GM19025 (cell line): Measurements from ENCODE around the gene UNC13D.
"Not testable (repeated sequence)": the region's sequence is repeated elsewhere in the genome, so short reads cannot be mapped to it uniquely, and the experiment has no call there.

Experiments
- ATAC-seq: cut with Tn5 transposase; IDR thresholded peaks from one replicate; pipeline ENCODE4 v1.9.1; 2021; ENCODE audit warnings: mild to moderate bottlenecking, low read depth, moderate library complexity; ENCODE audit not compliant: unreplicated experiment

The UNC13D gene

GRCh38 chr17:75822119-75822799 is 21.9 kb downstream of the UNC13D start:
- no peak for ATAC-seq

DNA sequence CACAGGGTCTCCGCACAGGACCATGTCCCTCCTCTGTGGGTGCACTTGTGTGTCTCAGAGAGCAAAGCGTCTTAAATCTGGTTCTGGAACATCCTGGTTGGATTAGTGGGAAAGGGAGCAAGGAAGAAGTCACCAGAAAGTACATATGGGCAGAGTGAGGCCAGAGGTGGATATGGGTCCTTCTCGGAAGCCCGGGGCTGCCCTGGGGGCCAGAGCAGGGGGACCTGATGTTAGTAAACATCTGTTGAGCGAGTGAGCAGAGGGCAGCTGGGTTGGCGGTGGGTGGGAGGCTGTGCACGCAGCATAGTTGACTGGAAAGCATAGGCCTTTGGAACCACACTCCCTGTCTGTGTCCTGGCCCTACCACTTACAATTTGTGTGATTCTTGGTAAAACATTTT is 22.7 kb downstream of the UNC13D start:
- ATAC-seq: no peak

GRCh38 chr17:75820094-75821080 is 23.8 kb downstream of the UNC13D start:
- no peak for ATAC-seq

DNA sequence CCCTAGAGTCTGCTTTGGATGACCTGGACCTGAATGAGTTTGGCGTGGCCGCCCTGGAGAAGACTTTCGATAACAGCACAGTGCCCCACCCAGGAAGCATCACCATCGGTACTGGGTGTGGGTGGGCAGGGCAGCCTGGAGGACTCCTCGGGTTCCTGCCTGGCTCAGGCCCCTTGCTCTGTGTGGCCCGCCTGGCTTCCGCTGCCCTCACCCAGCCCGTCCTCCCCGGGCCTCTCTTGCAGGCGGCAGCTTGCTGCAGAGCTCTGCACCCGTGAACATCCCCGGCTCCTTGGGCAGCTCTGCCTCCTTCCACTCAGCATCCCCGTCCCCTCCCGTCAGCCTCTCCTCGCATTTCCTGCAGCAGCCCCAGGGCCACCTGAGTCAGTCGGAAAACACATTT is 24.5 kb downstream of the UNC13D start:
- no peak for ATAC-seq

- ATAC-seq: no peak
Observed at GRCh38 chr17:75819116-75819515, 25.1 kb downstream of the UNC13D start.

- ATAC-seq: no peak
Observed at GRCh38 chr17:75818326-75818885, 25.8 kb downstream of the UNC13D start.

GRCh38 chr17:75817571-75817970 is 26.6 kb downstream of the UNC13D start:
- ATAC-seq: no peak

DNA sequence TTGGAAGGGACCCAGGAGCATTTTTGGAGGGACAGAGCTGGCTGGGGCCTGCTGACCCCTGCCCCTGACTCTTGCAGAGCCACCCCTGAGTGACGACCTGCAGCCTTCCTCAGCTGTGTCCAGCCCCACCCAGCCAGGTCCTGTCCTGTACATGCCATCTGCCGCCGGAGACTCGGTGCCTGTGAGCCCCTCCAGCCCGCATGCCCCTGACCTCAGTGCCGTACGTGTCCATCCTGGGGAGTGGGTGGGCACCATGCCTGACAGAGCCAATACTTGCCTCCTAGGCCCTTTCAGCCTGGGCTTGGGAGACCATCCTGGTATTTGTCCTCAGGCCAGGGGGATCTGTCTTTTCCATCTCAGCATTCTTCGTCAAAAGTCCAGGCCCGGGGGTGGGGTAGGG is 27.5 kb downstream of the UNC13D start:
- ATAC-seq: no peak

DNA sequence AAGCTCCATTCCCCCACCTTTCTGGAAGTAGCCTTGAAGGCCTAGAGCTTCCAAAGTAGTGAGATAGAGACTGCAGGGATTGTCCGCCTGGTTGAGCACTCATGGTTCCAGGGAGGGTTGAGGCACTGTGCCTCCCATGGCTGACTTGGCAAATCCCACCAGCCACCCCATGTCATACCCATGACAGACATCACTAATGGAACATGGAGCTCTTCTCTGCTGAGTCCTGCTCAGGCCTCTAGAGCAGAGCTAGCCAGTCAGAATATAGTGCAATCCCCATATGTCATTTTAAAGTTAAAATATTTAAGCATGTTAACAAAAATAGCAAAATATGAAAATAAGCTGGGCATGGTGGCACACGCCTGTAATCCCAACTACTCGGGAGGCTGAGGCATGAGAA is 28.8 kb downstream of the UNC13D start:
- no peak for ATAC-seq

DNA sequence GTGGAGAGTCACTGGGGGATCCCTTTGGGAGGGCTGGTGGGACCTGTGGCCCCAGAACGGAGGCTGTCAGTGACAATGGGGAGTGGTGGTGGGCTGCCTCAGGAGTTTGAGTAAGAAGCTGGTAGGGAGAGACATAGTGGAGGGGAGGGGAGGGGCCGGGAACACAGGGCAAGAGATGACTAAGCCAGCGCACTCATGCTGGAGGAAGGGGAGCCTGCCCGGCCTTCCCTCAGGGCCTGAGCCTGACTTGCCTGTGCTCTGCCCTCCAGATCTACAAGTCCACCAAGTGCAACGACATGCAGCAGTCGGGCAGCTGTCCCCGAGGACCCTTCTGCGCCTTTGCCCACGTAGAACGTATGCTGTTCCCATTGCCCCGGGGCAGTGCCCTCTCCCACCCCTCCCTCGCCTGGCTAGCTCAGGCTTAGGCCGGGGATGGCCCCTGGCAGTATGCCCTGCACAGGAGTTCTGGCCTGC is 29.3 kb downstream of the UNC13D start:
- no peak for ATAC-seq

GRCh38 chr17:75814021-75814395 is 30.2 kb downstream of the UNC13D start:
- ATAC-seq: no peak

DNA sequence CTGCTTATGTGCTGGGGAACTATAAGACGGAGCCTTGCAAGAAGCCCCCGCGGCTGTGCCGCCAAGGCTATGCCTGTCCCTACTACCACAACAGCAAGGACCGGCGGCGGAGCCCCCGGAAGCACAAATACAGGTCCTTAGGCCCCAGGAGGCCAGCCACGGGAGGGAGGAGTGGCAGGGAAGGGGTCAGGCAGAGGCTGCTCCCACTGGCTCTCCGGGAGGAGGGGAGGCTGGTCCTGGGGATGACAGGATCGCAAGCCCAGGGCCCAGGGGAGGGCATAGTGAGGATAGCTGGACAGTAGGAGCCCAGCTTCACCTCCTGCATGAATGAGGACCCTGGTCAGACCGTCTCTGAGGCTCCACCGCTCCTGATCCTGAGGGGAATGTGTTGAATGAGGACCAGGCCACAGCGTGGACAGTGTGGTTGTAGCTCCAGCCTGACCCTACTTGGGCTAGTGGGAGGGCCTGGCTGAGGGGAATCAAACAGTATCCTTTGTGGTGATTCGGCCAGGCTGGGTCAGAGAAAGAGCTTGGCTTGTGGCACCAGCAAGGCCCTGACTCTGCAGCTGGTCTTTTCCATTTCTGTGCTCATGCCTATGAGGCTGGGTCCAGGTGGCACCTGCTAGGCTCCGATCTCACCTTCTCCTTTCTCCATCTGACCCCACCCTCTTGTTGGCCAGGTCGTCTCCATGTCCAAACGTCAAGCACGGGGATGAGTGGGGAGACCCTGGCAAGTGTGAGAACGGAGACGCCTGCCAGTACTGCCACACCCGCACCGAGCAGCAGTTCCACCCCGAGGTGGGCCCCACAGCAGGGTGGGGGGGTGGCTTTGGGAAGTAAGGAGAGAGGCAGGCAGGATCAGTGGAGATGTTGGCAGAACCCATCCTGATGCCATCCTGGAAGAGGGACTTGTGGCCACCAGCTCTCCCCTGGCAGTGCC is 30.9 kb downstream of the UNC13D start:
- ATAC-seq: no peak

DNA sequence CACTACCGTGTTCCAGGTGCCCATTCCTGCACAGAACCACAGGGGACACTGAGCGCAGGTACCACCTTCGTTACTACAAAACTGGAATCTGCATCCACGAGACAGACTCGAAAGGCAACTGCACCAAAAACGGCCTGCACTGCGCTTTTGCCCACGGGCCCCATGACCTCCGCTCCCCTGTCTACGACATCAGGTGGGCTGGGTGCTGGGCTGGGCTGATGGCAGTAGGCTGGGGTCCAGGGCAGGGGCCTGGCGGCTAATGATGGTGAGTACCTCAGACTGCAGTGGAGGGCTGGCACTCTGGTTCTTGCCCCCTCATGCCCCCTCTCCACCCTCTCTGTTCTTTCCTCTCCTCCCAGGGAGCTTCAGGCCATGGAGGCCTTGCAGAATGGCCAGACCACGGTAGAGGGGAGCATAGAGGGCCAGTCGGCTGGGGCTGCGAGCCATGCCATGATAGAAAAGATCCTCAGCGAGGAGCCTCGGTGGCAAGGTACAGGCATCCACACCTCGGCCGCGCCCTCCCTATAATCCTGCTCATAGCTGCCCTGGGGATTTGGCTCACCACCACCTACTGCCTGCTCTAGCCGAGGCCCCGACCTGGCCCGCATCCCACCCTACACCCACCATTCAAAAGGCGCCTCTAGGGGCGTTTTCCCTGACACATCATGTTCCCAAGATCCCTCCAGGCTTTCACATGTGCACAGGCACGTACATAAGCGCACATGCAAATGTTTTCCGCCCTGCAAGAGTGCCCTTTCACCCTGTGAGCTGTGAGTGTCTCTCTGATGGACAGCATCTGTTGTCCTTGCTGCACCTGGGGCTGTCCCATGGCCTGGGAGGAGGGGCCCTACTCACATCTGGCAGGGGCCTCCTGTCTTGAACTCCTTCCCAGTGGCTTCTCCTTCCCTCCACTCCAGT is 31.8 kb downstream of the UNC13D start:
- no peak for ATAC-seq

DNA sequence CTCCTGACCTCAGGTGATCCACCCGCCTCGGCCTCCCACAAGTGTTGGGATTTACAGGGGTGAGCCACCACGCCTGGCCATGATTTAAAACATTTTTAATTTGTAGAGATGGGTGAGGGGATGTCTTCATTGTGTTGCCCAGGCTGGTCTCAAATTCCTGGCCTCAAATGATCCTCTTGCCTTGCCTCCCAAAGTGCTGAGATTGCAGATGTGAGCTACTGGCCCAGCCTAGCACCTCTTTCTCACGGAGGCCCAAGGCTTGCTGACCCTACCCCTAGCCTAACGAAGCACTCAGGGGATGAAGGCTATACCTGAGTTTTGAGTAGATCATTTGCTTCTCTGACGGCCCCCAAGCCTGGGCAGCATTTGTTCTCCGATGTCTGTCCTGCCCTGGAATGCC is 33.0 kb downstream of the UNC13D start:
- ATAC-seq: no peak

DNA sequence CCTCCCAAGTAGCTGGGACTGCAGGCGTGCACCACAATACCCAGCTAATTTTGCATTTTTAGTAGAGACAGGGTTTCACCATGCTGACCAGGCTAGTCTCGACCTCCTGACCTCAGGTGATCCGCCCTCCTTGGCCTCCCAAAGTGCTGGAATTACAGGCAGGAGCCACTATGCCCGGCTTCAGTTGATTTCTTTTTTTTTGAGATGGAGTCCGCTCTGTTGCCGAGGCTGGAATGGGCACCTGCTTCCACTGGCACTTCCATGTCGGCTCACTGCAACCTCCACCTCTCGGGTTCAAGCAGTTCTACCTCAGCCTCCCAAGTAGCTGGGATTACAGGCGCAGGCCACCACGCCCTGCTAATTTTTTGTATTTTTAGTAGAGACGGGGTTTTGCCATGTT is 33.4 kb downstream of the UNC13D start:
- not testable (repeated sequence) for ATAC-seq

GRCh38 chr17:75810216-75810615 is 34.0 kb downstream of the UNC13D start:
- no peak for ATAC-seq

DNA sequence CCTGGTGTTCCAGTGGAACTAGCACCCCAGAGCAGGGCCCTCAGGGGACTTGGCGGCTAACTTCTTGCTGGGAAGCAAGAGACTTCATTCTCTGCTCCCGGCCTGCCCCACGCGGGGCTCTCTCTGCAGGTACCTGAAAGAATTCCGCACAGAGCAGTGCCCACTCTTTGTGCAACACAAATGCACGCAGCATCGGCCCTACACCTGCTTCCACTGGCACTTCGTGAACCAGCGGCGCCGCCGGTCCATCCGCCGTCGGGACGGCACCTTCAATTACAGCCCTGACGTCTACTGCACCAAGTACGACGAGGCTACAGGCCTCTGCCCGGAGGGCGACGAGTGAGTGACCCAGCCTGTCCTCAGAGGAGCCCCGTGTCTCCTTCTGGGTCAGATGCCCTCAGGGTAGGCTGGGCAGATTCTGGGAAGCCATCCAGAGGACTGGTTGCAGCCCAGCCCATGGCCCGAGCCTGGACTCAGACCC is 34.5 kb downstream of the UNC13D start:
- no peak for ATAC-seq

DNA sequence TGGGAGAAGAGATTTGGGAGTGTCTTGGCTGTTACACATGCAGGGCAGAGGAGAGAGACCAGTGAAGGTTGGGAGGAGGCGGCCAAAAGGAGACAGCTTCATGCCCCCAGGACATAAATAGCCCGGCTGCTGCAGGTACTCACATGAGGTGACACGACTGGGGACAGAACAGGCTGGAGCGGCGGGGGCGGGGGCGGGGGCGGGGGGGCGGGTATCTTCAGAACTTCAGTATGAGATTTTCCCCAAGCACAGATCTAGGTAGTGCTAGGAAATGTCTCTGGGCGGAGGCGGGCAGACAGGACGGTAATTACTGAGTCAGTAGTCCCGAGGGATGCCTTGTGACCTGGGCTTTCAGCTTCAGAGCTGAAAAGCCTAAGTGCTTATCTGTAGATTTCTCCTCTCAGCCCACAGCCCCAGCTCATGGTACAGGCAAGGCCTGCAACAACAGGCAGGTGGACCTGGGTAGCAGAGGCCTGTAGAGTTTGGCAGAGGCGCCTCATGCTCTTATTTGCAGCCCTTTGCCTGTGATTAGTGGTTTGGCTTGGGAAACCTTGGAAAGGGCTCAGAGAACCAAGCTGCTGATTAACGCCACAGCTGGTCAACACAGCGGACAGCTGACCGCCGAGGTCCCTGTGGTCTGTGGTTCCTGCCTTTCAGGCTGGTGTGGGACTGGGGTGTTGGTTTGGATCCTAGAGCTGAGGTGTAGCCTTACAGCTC is 35.1 kb downstream of the UNC13D start:
- no peak for ATAC-seq

DNA sequence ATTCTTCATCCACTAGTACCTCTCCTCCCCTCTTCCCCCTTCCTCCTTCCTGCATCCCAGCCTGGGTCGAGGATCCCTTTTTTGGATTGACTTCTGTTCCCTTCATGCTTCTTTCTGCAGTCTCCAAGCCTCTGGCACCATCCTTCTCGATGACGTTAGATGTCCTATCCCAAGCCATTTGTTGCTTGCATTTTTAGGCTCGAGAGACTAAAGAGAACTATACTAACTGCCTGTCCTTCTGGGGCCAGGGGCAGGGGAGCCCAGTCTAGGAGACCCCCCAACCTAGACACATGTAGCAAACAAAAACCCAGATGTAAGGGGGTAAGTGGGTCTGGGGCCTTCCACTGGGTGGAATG is 35.7 kb downstream of the UNC13D start:
- no peak for ATAC-seq
